Lower leg skin (tissue), 4 donors: ENCODE data around the gene TTC39B. TPM values are rescaled to one million over a fixed set of nuclear protein-coding genes. Genes with fewer than 3 reads are reported as not detected.

Experiments
- DNase-seq, 2 donors: peaks; one replicate each; pipeline ENCODE4 v3.0.0-alpha.2; 2019; ENCODE audit warnings: low spot score in 2 of 2
- H3K4me3 ChIP-seq: fragments of 200-600 bp; sonication (generic); 2 replicates; pipeline ENCODE4 v1.5.1; 2017; ENCODE audit warnings: mild to moderate bottlenecking, low read depth; ENCODE audit not compliant: poor library complexity, severe bottlenecking
- POLR2A ChIP-seq, 2 donors: fragments of 450-650 bp; IDR thresholded peaks; one replicate each; pipeline ENCODE4 v1.6.1; 2016 to 2017; ENCODE audit warnings: antibody characterized with exemption in 2 of 2, mild to moderate bottlenecking in 1 of 2, moderate library complexity in 1 of 2
- WGBS, 2 donors: methylation state at CpG; one replicate each; pipeline ENCODE4 v1.1.5; 2018; 5-methylcytosine and 5-hydroxymethylcytosine counted together
- intact Hi-C: fragments of 100-400 bp; cut with DNase I; formaldehyde crosslinking; loops from one replicate; pipeline ENCODE4 v1.15.0; 2023; ENCODE audit warnings: low total_unique reads
- total RNA-seq, 4 donors: library from RNA; depleted of rRNA; stranded (reverse); fragments of >200 nt; gene quantifications; one replicate each; pipeline ENCODE4 v1.1.0, GENCODE V29; 2016
- TF ChIP-seq, protein P1 (sequence below), 3 donors: fragments of 450-650 bp; IDR thresholded peaks; one replicate each; pipeline ENCODE4 v1.5.1; 2016; ENCODE audit warnings: antibody characterized with exemption in 3 of 3, mild to moderate bottlenecking in 3 of 3, moderate library complexity in 2 of 3

The TTC39B gene
- total RNA-seq, 4 donors from 2014 or later = 38.4 to 53.3 (median 42.2) TPM

DNA sequence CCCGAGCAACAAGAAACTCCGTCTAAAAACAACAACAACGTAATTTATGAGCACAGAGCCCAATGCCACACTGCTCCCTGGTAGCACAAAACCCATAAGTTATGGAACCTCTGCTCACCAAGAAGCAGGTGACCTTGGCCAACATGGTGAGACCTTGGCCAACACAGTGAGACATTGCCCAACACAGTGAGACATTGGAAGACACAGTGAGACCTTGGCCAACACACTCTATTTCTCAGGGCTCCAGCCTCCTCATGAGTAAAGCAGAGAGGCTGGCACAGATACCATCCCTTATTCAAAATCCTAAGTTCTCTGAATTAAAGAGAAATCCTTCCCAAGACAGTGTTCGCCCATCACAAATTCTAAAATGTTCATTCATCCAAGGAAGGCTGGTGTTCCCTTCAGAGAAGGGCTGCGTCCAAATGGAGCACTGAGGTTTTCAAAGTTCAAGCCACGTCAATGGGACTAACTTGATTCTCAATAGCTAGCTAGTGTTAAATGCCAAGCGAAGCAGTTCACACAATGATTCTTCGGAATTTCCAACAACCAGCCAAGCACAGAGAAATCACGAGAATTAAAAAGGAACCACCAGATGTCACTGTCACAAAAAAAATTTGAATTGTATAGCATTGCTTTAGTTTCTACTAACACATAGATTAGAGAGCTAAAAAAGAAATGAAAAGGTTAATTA, 29.5 kb downstream of the TTC39B start:
- 62% methylated on average over 9 of the region's 9 CpGs for WGBS, 2 donors
- TF ChIP-seq, protein P1, sequence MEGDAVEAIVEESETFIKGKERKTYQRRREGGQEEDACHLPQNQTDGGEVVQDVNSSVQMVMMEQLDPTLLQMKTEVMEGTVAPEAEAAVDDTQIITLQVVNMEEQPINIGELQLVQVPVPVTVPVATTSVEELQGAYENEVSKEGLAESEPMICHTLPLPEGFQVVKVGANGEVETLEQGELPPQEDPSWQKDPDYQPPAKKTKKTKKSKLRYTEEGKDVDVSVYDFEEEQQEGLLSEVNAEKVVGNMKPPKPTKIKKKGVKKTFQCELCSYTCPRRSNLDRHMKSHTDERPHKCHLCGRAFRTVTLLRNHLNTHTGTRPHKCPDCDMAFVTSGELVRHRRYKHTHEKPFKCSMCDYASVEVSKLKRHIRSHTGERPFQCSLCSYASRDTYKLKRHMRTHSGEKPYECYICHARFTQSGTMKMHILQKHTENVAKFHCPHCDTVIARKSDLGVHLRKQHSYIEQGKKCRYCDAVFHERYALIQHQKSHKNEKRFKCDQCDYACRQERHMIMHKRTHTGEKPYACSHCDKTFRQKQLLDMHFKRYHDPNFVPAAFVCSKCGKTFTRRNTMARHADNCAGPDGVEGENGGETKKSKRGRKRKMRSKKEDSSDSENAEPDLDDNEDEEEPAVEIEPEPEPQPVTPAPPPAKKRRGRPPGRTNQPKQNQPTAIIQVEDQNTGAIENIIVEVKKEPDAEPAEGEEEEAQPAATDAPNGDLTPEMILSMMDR (IDR thresholded peaks at IDR 0.05) = no peak
- TF ChIP-seq POLR2A (IDR thresholded peaks at IDR 0.05) = no peak
- intact Hi-C loops = no loop called here
- no peak for DNase-seq
- H3K4me3 ChIP-seq = no peak overlapping the region

DNA sequence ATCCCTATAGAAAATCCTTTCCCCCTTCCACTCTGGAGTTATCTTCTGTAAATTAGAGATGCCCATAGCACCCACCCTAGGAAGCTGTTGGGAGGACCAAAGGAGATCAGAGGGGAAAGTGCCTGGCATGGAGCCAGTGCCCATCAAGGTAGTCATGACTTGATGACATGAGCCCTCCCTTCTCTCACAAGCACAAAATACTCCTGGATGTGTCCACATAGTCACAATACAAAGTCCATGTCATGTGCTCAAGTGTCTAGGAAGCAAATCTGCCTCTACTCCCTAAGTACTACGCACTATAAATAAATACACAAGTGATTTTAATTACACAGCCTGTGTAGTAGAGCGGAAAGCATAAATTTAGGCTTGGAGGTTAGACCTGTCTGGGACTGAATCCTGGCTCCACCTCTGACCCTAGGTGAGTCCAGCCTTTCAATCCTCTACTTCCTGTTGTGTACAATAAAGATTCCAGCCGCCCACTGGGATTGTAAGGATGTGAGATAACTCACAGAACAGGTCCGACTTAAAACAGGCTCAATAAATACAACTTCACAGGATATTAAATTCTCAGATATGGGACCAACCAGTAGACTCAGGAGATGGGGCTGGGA, 30.6 kb downstream of the TTC39B start:
- WGBS, 2 donors = 79 to 93% methylated on average over 4 of the region's 4 CpGs
- DNase-seq = no peak
- TF ChIP-seq POLR2A (IDR thresholded peaks at IDR 0.05) = no peak
- TF ChIP-seq, protein P1 (IDR thresholded peaks at IDR 0.05) = no peak
- intact Hi-C loops = no loop called here
- no peak overlapping the region for H3K4me3 ChIP-seq

DNA sequence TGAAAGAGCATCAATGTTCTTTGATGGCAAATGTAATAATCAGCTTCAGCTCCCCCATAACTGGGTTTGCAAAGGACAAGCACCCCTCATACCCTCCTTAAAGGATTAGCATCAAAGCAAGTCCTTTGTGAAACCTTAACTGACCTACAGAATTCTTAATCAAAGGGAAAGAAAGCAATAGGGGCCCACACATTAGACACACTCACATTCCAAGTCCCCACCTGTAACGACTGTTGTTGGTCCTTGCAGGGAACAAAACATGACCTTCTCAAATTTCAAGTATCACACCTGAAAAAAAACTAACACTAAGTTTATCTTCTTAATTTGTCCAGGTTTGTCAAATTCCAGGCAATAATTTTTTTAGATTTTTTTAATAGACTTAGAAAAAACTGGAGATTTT, 32.6 kb downstream of the TTC39B start:
- H3K4me3 ChIP-seq = no peak overlapping the region
- intact Hi-C loops = no loop called here
- DNase-seq = no peak
- 89 to 93% methylated on average over 1 of the region's 1 CpG for WGBS, 2 donors
- TF ChIP-seq, protein P1 (IDR thresholded peaks at IDR 0.05) = no peak
- no peak for TF ChIP-seq POLR2A (IDR thresholded peaks at IDR 0.05)

DNA sequence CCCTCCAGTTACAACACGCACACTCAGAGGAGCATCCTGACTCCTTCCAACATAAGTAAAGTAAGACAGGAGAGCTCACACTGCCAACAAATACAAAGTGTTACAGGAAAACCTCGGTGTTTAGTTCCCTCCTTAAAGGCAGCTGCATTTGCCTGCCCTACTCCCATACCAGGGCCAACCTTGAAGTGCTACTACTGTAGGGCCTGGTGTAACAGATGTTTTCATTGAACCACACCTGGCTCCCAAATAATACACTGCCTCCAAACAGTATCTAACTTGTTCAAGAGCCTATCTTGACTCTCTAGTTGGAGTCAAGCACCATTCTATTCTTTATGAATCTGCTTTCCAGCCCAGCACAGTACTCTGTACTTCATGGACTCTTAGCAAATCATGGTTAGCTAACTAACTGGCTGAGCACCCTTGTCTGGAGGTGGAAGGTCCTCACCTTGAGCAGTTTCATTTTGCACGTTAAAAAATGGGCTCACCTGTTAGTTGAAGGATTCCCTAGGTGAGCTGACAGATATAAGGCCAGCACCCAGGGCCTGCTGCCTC, 34.6 kb downstream of the TTC39B start:
- 88% methylated on average over 3 of the region's 3 CpGs for WGBS, 2 donors
- TF ChIP-seq, protein P1 (IDR thresholded peaks at IDR 0.05) = no peak
- TF ChIP-seq POLR2A (IDR thresholded peaks at IDR 0.05) = no peak
- intact Hi-C loops = no loop called here
- no peak overlapping the region for H3K4me3 ChIP-seq
- DNase-seq = no peak

DNA sequence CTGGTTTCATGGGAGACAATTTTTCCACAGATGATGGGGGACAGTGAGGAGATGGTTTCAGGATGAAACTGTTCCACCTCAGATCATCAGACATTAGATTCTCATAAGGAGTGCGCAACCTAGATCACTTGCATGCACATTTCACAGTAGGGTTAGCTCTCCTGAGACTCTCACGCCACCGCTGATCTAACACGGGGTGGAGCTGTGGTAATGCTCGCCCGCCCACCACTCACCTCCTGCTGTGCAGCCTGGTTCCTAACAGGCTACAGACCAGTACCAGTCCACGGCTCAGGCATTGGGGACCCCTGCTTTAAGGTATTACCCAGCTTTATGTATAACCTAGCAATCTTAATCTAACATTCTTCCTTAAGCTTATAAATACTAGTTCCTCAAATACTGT, 35.6 kb downstream of the TTC39B start:
- intact Hi-C loops = no loop called here
- H3K4me3 ChIP-seq = no peak overlapping the region
- TF ChIP-seq, protein P1 (IDR thresholded peaks at IDR 0.05) = no peak
- 91 to 100% methylated on average over 7 of the region's 7 CpGs for WGBS, 2 donors
- no peak for DNase-seq
